GM21367 (cell line): ENCODE data around the gene SMARCC1.
"Not testable (repeated sequence)": the region's sequence is repeated elsewhere in the genome, so short reads cannot be mapped to it uniquely, and the experiment has no call there.

Experiments used
- ATAC-seq: cut with Tn5 transposase; IDR thresholded peaks from one replicate; pipeline ENCODE4 v1.9.1; 2021; ENCODE audit not compliant: unreplicated experiment

The SMARCC1 gene

DNA sequence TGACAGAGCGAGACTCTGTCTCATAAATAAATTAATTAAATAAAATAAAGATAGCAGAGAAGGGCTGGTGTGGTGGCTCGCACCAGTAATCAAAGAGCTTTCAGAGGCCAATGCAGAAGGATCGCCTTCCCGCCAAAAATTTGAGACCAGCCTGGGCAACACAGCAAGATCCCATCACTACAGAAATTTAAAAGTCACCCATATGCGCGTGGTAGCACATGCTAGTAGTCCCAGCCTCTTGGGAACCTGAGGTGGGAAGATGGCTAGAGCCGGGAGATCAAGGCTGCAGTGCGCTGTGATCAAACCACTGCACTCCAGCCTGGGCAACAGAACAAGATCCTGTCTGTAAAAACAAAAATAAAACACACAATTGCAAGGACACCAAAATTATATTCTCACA lies 9.6 kb downstream of the SMARCC1 start:
- no peak for ATAC-seq

DNA sequence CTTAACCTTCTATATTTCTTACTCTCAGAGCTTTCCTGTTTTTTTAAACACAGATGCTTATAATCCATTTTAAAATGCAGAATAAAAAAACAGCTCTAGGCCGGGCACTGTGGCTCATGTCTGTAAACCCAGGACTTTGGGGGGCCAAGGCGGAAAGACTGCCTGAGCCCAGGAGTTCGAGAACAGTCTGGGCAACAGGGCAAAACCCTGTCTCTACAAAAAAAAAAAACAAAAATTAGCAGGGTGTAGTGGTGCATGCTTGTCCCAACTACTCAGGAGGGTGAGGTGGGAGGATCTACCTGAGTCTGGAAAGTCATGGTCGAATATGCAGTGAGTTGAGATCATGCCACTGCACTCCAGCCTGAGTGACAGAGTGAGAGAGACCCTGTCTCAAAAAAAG lies 15.5 kb downstream of the SMARCC1 start:
- no peak for ATAC-seq

DNA sequence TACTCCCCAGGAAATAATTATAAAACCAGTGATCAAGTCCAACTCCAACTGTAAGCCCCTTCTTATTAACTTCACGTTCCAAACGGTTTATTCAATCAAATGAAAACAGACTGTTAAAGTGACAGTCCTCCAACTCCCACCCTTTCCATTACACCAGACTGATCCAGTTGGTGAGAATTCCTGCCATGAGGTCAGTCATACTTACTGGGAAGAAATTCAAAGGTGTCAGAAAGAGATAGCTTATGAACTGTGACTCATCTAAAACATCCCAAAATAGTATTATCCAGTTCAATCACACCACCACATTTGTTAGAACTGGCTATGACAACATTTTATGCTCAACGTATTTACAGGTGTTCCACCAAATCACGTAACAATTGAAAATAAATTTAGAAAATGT lies 19.5 kb downstream of the SMARCC1 start:
- ATAC-seq = no peak

GRCh38 chr3:47761046-47761445 lies 20.6 kb downstream of the SMARCC1 start:
- ATAC-seq = no peak

- not testable (repeated sequence) for ATAC-seq
Measured at GRCh38 chr3:47760207-47760606, 21.5 kb downstream of the SMARCC1 start.

DNA sequence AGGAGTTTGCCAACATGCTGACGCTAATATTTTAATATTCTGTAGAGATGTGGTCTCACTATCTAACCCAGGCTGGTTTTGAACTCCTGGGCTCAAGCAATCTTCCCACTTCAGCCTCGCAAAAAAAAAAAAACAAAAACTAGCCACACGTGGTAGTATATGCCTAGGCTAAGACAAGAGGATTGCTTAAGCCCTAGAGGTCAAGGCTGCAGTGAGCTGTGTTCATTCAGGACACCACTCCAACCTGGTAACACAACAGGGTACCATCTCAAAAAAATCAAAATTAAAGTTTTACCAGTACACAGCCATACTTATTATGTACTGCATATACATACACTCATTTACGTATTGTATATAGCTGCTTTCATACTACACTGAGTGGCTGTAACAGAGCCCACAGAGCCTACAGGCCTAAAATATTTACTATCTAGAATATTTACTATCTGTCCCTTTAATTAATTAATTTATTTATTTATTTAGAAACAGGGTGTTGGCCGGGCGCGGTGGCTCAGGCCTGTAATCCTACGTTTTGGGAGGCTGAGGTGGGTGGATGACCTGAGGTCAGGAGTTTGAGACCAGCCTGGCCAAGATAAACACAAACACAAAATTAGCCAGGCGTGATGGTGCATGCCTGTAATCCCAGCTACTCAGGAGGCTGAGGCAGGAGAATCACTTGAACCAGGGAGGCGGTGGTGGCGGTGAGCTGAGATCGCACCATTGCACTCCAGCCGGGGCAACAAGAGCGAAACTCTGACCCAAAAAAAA lies 23.2 kb downstream of the SMARCC1 start:
- ATAC-seq = no peak

DNA sequence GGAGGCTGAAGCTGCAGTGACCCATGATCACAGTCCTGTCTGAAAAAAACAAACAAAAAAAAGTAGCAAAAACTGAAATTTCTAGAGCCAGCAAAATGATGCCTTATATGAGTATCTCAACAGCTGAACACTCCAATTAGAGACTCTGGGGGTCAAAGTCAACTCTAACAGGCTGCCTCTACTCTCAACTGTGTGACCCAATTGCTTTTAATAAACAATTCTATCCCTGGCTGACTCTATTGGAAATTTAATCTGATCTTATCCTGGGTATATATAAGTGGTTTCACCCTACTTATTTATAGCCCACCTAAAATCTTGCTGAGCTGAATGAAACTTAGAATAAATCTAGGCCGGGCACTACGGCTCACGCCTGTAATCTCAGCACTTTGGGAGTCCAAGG lies 29.0 kb downstream of the SMARCC1 start:
- no peak for ATAC-seq

GRCh38 chr3:47750811-47751354 lies 30.8 kb downstream of the SMARCC1 start:
- not testable (repeated sequence) for ATAC-seq

- no peak for ATAC-seq
Measured at GRCh38 chr3:47747558-47747957, 34.1 kb downstream of the SMARCC1 start.

DNA sequence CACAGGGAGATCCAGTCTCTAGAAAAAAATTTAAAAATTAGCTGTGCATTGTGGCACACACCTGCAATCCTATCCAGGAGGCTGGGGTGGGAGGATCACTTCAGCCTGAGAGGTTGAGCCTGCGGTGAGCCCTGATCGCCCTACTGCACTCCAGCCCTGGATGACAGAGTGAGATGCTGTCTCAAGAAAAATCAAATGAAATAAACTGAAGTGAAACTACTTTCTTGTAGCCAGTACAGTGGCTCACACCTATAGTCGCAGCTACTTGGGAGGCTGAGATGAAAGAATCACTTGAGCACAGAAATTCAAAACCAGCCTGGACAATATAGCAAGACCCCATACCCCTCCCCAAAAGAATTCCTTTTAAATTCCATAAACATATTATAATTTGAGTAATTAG lies 35.4 kb downstream of the SMARCC1 start:
- no peak for ATAC-seq

DNA sequence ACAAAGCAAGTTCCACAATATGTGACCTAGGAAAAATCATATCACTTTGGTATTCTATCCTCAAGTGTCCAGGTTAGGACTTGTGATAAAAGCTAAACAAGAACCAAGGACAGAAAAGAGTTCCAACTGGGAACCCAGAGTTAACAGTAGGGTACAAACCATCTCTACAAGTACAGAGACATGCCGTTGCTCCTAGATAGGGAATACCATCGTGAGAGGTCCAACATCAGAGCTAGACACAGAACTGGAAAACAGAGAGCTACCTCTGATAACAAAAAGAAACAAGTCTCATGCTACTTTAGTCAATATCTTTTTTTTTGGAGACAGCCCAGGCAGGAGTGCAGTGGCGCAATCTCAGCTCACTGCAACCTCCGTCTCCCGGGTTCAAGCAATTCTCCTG lies 37.8 kb downstream of the SMARCC1 start:
- no peak for ATAC-seq

- ATAC-seq = not testable (repeated sequence)
Measured at GRCh38 chr3:47743352-47743751, 38.3 kb downstream of the SMARCC1 start.

GRCh38 chr3:47741925-47742324 lies 39.8 kb downstream of the SMARCC1 start:
- ATAC-seq = no peak

- no peak for ATAC-seq
Measured at GRCh38 chr3:47732143-47732542, 49.5 kb downstream of the SMARCC1 start.

DNA sequence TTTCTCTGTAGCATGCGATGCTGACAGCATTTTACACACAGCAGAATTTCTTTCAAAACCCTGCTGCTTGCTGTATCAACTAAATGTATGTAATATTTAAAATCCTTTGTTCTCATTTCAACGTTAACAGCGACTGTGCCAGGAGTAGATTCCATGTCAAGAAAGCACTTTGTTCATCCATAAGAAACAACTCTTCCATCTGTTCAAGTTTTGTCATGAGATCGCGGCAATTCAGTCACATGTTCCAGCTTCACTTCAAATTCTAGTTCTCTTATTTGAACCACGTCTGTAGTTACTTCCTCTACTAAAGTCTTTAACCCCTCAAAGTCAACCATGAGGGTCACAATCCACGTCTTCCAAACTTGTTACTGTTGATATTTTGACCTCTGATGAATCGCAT lies 50.6 kb downstream of the SMARCC1 start:
- no peak for ATAC-seq

GRCh38 chr3:47722859-47723258 lies 58.8 kb downstream of the SMARCC1 start:
- ATAC-seq = no peak

GRCh38 chr3:47717448-47717847 lies 64.2 kb downstream of the SMARCC1 start:
- not testable (repeated sequence) for ATAC-seq

DNA sequence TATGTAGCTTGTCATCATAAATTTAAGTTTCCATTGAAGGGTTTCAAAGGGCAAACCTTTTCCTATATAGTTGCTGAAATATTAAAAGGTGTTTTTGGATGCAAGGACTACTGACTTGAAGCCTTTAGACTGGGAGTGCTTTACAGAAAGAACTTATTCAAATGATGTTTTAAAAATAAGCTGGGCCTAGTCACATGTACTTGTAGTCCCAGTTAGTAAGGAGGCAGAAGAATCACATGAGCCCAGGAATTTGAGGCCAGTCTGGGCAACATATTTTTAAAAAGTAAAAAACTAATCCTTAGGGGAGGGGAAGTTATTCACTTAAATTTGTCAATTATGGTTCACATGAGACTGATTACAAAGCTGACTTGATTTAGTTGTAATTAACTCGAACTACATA lies 65.0 kb downstream of the SMARCC1 start:
- ATAC-seq = no peak

DNA sequence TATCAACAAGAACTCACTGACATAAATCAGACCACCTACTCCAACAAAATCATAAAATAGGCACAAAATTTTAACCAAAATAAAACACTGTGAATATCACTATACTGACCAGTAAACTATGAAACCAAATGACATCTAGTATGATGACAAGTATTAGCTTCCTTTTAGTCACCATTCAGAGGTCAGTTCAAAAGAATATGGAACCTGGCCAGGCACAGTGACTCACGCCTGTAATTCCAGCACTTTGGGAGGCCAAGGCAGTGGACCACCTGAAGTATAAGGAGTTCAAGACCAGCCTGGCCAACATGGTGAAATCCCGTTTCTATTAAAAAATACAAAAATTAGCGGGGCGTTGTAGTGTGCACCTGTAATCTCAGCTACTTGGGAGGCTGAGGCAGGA lies 65.8 kb downstream of the SMARCC1 start:
- no peak for ATAC-seq

DNA sequence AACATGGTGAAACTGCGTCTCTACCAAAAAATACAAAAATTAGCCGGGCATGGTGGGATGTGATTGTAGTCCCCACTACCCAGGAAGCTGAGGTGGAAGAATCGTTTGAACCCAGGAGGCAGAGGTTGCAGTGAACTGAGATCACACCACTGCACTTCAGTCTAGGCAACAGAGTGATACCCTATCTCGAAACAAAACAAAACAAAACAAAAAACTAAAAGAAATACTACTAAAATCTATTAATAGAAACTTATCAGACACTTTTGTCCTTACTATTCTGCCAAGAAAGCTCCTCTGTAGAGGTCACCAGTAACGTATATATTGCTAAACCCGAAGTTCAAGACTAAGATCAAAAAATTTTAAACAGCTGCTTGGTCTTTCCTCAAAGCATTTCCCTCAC lies 67.1 kb downstream of the SMARCC1 start:
- no peak for ATAC-seq

DNA sequence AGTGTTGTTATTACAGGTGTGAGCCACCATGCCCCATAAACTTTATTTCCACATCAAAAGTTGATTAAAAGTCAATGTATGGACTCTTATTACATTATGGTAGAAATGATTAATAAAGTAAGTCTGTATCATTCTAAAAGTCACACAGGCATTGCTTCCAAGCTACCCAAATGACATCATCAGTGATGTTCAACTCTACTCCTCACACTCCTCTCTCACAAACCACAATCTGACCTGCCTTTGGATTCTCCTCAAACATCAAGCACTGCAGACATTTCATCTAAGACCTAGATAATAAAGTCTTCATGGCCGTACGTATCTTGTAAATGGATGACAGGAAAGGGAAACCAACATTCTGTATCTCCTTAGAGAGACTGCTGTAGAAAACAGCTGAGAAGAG lies 68.0 kb downstream of the SMARCC1 start:
- no peak for ATAC-seq

- no peak for ATAC-seq
Measured at GRCh38 chr3:47712398-47712797, 69.3 kb downstream of the SMARCC1 start.

DNA sequence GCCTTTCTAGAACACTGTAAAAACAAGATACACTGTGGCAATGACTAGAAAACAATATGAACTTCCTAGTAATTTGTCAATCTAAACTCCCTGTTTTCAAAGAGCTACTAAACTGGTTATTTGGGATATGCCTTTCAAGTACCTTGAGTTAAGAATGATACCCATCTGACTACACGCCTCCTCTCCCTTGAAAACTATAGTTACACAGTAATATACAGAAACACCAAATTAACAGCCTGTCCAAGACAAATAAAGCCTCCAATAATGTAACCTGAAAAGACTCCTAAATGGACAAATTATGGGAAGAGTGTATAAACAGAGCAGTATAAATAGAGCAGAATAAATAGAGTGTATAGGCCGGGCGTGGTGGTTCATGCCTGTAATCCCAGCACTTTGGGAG lies 70.1 kb downstream of the SMARCC1 start:
- no peak for ATAC-seq
